CD4-positive, alpha-beta T cell treated with Interleukin-21 for 1 hour (primary cell): ENCODE data around the gene ZDHHC17.

ENCODE experiments used
- DNase-seq: peaks from one replicate; pipeline ENCODE4 v3.0.0-alpha.2; 2020

The ZDHHC17 gene

GRCh38 chr12:76847260-76847659 is 83.3 kb downstream of the ZDHHC17 start:
- no peak for DNase-seq

DNA sequence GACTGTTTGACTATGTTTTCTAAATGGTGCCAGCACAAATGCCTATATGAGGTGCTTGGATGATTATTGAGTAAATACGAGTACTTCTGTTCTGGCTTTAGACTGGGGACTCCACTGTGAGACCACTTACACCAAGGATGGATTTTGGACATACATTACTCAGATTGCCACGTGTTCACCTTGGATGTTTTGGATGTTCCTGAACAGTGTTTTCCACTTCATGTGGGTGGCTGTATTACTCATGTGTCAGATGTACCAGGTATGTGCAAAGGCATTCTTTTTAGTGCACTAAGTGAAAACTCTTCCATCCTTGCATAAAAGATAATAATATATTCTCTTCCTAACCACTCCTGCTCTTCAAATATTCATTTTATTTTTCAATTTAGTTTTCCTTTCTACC is 84.2 kb downstream of the ZDHHC17 start:
- DNase-seq = no peak

GRCh38 chr12:76852106-76852505 is 88.2 kb downstream of the ZDHHC17 start:
- no peak for DNase-seq

- no peak for DNase-seq
Observed at GRCh38 chr12:76855271-76855670, 91.4 kb downstream of the ZDHHC17 start.

DNA sequence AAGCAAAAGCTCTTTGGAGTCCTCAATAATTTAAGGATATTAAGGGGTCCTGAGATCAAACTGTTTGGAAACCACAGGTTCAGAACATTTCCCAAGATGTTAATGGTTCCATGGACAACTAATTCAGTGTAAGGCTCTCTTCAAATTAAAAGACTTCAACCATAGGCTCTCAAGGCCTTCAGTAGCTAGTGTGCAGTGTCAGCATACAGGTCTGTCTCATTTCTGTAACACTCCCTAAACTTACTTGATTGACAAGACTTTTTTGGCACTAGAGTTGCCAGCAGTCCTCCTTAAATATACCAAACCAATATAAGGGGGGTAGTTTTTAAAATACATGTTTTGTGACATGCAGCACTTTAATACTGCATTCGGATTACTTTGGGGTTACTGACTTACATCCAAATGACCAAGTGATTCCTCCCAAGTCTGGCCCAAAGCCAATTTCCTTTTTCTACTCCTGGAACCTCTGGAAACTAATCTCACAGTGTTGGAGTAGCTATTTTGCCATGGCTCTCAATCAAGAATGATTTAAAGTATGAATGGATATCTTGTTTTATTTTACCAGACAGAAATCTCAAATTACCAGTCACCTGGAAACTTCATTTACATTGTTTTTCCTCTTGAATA is 92.2 kb downstream of the ZDHHC17 start:
- DNase-seq = no peak

DNA sequence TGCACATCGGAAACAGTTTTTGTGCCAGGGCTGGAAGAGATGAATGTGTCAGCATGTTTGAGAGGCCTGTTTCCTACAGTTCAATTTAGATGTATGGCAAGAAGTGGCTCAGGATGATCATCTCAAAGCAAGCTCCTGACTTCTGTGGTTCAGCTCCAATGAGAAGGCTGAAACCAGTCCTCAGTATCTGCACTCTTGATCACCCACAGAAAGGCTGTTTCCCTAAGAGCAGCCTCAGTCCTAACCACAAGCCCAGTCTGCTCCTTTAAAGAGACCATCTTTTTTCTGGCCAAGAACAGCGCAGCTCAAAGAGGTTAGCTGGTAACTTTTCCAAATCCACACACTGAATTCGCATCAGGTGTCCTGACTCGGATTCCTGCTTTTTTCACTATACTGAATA is 95.7 kb downstream of the ZDHHC17 start:
- DNase-seq = no peak

GRCh38 chr12:76860256-76860655 is 96.3 kb downstream of the ZDHHC17 start:
- DNase-seq = no peak

DNA sequence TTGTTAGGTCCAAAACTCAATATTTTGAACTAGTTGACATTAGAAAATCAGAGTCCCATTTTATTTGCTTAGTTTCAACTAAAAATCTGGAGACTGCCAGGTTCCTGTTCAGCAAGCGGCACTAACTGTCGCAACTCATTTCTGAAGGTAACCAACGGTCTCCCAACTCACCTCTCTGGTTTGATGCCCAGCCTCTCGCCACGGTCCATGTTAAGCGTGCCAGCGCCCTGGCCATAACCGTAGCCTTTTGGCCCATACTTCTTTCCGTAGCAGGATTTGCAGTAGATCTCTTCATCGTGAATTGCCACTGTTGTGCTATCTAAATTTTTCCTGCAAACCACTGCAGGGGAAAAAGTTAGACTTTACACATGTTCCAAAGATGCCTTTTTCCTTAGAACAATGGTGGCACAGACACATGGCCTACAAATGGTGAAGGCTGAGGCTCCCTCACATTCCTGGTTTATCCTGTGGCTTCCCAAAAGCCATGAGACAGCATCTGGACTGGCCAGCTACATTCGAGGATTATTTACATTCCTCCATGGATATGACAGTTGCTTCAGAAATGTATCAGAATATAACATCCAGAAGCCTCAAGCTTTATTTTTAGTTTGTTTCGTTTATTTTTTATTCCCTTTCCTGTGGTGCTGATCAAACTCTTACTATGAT is 99.2 kb downstream of the ZDHHC17 start:
- no peak for DNase-seq

GRCh38 chr12:76863837-76864236 is 99.9 kb downstream of the ZDHHC17 start:
- no peak for DNase-seq

DNA sequence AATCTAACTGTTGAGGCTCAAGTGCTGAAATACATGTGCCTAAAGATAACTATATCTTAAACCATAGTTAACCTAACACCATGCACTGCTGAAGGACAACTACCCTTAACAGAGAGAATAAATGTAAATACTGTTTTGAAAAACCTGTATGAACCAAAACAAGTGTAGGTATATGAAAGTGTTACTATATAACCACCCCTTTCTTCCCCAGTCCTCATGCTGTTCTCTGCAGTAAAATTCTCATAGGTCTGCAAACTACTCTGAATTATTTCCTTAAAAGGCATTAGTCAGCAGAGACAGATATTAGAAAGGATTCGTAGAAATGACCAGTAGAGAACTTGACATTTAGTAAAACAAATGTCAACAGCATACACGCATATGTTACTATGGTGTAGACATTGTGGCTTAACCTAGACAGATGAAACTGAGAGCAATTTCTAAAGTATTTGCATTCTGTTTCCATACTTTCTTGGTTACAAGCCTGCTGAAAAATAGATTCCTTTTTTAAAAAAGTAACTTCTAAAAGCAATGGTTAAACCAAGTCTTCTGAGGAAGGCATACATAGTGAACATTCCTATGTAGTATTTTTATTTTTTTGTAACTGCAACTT is 101.0 kb downstream of the ZDHHC17 start:
- DNase-seq = no peak

GRCh38 chr12:76866151-76866567 is 102.2 kb downstream of the ZDHHC17 start:
- DNase-seq = no peak

- DNase-seq = no peak
Observed at GRCh38 chr12:76866726-76867125, 102.8 kb downstream of the ZDHHC17 start.

DNA sequence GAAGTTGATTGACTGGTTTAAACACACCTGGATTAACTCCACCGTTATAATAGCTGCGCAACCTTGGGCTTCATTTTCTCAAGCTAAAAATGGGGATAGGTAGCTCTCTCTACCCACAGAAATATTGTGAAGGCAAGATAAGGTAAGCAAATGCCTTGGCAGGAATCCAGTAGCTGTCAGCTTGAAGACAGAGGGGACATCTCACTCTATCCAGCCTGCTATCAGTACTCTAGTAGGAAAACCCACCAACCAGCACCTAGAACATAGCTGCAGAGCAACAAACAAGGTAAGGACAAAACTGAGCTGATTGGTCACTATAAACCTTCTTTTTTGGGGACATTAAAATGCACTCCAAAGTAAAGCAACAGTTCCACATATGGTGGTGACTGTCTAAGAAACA is 107.2 kb downstream of the ZDHHC17 start:
- DNase-seq = no peak

DNA sequence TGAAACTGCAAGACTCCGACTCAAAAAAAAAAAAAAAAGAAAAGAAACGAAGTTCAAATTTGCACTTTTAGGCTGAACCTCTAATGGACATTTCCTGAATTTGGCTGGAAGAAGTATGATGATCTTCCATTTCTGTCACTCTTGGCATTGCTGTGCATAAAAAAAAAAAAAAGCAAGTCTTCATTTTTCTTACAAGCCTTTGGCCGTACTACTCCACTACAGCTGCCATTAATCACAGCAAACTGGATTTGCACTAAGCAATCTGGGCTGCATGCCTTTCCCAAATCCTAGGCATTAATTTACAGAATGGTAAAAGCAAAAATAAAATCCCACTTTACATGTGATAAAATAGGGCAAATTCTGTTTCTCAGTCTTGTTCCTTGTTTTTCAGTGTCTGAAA is 107.8 kb downstream of the ZDHHC17 start:
- DNase-seq = no peak

GRCh38 chr12:76872415-76872814 is 108.5 kb downstream of the ZDHHC17 start:
- no peak for DNase-seq

DNA sequence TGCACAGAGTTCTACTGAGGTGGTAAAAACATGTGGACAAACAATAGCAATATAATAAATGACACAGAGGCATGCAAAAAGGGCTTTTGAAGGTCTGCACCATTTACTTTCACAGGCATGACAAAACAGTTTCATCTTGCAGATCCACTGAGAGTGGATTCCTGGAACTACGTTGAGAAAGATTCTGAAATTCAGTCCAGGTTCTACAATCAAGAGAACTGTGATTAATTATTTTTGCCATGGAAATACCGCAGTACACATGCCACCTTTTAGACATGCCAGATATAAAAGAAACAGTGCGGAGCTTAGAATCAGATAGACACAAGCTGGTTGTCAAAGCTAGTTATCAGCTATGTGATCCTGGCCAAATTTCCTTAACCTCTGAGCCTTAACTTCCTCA is 110.1 kb downstream of the ZDHHC17 start:
- no peak for DNase-seq

- no peak for DNase-seq
Observed at GRCh38 chr12:76874491-76875190, 110.7 kb downstream of the ZDHHC17 start.

- no peak for DNase-seq
Observed at GRCh38 chr12:76876696-76877229, 112.8 kb downstream of the ZDHHC17 start.

GRCh38 chr12:76878099-76878898 is 114.4 kb downstream of the ZDHHC17 start:
- DNase-seq = no peak

GRCh38 chr12:76878899-76879709 is 115.2 kb downstream of the ZDHHC17 start, which contains the start of gene CSRP2:
Gene CSRP2, minus strand, starts transcription at chr12:76879019. Its CDS starts 12,759 bp downstream, at chr12:76866260.
- peak; percentile 57 for DNase-seq

DNA sequence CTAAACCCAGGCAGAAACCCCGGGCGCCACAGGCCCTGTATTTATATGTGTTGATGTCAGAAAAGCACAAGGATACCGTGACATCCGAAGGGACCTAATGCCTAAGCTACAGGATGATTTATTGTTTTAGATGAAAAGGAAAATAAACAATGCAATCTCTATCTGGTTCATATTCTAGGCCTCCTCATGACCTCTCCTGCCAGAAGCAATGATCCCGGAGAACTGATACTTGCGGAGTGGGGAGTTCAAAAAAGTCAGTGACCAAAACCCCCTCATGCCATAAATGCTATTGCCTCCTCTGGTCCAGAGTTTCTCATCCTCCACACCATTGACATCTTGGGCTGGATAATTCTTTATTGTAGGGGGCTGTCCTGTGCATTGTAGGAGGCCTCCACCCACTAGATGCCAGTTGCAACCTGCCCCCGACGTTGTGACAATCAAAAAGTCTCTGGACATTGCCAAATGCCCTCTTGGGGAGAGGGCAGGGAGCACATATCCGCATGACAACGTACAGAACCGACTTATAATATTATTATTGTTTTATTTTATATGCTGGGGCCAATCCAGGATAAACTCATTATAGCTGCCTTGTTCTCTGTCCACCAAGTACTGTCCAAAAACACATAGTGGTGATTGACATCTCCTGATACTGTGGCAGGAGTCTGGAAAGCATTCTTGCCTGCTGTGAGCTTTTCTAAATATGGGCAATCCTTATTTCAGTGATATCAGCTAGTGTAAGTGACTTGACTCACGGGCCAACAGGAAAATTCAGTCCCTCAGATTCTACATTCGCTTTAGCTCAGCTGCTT is 116.0 kb downstream of the ZDHHC17 start:
- DNase-seq = no peak
